K562 (cell line): Measurements from ENCODE around the gene SIT1. TPM values are rescaled to one million over a fixed set of nuclear protein-coding genes. Genes with fewer than 3 reads are reported as not detected.

Experiments
- ARID2 ChIP-seq: fragments of 450-650 bp; IDR thresholded peaks from 2 replicates; pipeline ENCODE4 v1.6.1; 2017; ENCODE audit warnings: antibody characterized with exemption, mild to moderate bottlenecking
- HDAC3 ChIP-seq: fragments of 450-650 bp; IDR thresholded peaks from 2 replicates; pipeline ENCODE4 v1.6.1; 2018; ENCODE audit warnings: borderline replicate concordance, mild to moderate bottlenecking, moderate library complexity; ENCODE audit not compliant: partially characterized antibody
- KLF6 ChIP-seq: fragments of 250-450 bp; sonication (Bioruptor Pico); IDR thresholded peaks from 2 replicates; pipeline ENCODE4 v1.4.0; 2020; ENCODE audit warnings: mild to moderate bottlenecking, moderate library complexity, borderline replicate concordance
- MBD2 ChIP-seq: sonication (generic); IDR thresholded peaks from 2 replicates; pipeline ENCODE4 v1.6.1; 2016; ENCODE audit warnings: low read depth, borderline replicate concordance
- NCOA1 ChIP-seq: fragments of 450-650 bp; IDR thresholded peaks from 2 replicates; pipeline ENCODE4 v1.6.1; 2016; ENCODE audit warnings: low read depth
- PHF21A ChIP-seq: fragments of 450-650 bp; IDR thresholded peaks from 2 replicates; pipeline ENCODE4 v1.6.1; 2017; ENCODE audit warnings: low read depth, borderline replicate concordance
- PKNOX1 ChIP-seq: fragments of 450-650 bp; IDR thresholded peaks from 2 replicates; pipeline ENCODE4 v1.6.1; 2016
- POLR2B ChIP-seq: fragments of 450-650 bp; IDR thresholded peaks from 2 replicates; pipeline ENCODE4 v1.6.1; 2018; ENCODE audit warnings: low read depth; ENCODE audit not compliant: partially characterized antibody
- PTBP1 ChIP-seq: fragments of 200-400 bp; formaldehyde crosslinking; IDR thresholded peaks from 2 replicates; pipeline ENCODE4 v1.6.1; 2017; ENCODE audit warnings: low read depth, low read length
- PTRF ChIP-seq: fragments of 450-650 bp; IDR thresholded peaks from 2 replicates; pipeline ENCODE4 v1.6.1; 2016; ENCODE audit warnings: mild to moderate bottlenecking, missing genetic modification characterization, missing compliant biosample characterization
- RCOR1 ChIP-seq, 2 experiments: IDR thresholded peaks; 2 replicates each; pipeline ENCODE4 v1.6.1; 2012; ENCODE audit warnings: low read depth in 2 of 2, low read length in 2 of 2, borderline replicate concordance in 1 of 2, improper control_type of control experiment in 1 of 2
- RUNX1 ChIP-seq: sonication (generic); IDR thresholded peaks from 2 replicates; pipeline ENCODE4 v1.6.1; 2016; ENCODE audit warnings: antibody characterized with exemption, low read depth
- SP1 ChIP-seq: sonication (generic); formaldehyde crosslinking; IDR thresholded peaks from 2 replicates; pipeline ENCODE4 v1.8.1; 2022; ENCODE audit warnings: mild to moderate bottlenecking, missing genetic modification reagents
- TAF7 ChIP-seq: fragments of 450-650 bp; IDR thresholded peaks from 2 replicates; pipeline ENCODE4 v1.6.1; 2016; ENCODE audit warnings: missing genetic modification characterization, missing compliant biosample characterization
- TBP ChIP-seq: optimal IDR thresholded peaks from 2 replicates; pipeline ENCODE3; 2011; ENCODE audit warnings: low read depth, low read length, improper control_type of control experiment
- TCF15 ChIP-seq: fragments of 250-450 bp; sonication (Bioruptor Pico); IDR thresholded peaks from 2 replicates; pipeline ENCODE4 v1.8.0; 2022; ENCODE audit warnings: moderate library complexity, mild to moderate bottlenecking, inconsistent platforms
- ZNF239 ChIP-seq: fragments of 250-450 bp; sonication (Bioruptor Pico); IDR thresholded peaks from 2 replicates; pipeline ENCODE4 v1.4.0; 2020; ENCODE audit warnings: mild to moderate bottlenecking
- ZNF436 ChIP-seq: fragments of 250-450, 450-650 bp; sonication (Bioruptor Pico); formaldehyde crosslinking; IDR thresholded peaks from 2 replicates; pipeline ENCODE4 v1.7.0; 2020; ENCODE audit warnings: mild to moderate bottlenecking
- polyA plus RNA-seq, 8 experiments: library from polyadenylated mRNA; depleted of rRNA in 4 of 8; stranded (reverse) in 5 of 8; unstranded in 3 of 8; fragments of >200 nt; fragmentation: Nextera tagmentation in 2 of 8; fragmentation: Illumina TruSeq in 1 of 8; extraction: Ambion mirVana in 2 of 8; extraction: Trizol in 1 of 8; gene quantifications; 2 replicates each; pipeline versions ENCODE4 v1.2.1 to v1.2.3, GENCODE V29; 2011 to 2014; ENCODE audit warnings: inconsistent platforms in 1 of 8, missing spikeins in 1 of 8
- total RNA-seq, 7 experiments: library from RNA; depleted of rRNA in 6 of 7; stranded (reverse); fragments of >200 nt in 6 of 7; fragmentation: Illumina TruSeq in 2 of 7; extraction: Trizol in 2 of 7; gene quantifications; 2 replicates each; pipeline versions ENCODE4 v1.2.1 to v1.2.3, GENCODE V29; 2011 to 2021; ENCODE audit warnings: low replicate concordance in 1 of 7
- TF ChIP-seq, protein P1 (sequence below): sonication (generic); formaldehyde crosslinking; IDR thresholded peaks from 2 replicates; pipeline ENCODE4 v1.8.0; 2023; ENCODE audit warnings: mild to moderate bottlenecking, missing genetic modification reagents

SIT1 gene
- total and polyA plus RNA-seq, 9 of the 15 experiments (the other 6 are each of a cell fraction or from before 2014, with no cell fraction given): not detected

DNA sequence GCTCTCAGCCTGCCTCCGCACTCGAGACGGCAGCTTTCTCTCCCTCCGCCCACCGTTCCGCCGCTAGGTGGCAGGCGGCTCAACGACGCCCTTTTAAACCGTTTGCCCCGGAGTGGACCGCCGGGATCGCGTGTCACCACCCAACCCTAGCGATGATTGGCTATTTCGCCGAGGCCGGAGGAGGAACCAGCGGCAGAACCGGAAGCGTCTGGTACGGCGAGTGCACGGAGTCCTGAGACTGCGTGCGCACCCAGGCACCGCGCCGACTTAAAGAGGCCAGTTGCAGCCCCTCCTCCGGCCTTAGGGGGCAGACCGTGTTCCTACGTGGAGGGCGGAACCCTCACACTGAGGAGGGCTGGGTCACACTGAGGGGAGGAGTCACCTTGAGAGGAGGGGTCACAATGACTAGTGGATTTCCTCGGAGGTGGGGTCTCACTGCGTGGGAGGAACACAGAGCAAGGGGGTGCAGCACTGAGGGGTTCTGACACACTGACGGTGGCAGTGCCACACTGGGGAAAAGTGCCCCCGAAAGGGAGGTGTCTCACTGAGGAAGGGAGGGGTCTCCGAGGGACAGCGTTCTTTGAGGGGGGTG lies 46.6 kb downstream of the SIT1 start (continued):
- TF ChIP-seq, protein P1, sequence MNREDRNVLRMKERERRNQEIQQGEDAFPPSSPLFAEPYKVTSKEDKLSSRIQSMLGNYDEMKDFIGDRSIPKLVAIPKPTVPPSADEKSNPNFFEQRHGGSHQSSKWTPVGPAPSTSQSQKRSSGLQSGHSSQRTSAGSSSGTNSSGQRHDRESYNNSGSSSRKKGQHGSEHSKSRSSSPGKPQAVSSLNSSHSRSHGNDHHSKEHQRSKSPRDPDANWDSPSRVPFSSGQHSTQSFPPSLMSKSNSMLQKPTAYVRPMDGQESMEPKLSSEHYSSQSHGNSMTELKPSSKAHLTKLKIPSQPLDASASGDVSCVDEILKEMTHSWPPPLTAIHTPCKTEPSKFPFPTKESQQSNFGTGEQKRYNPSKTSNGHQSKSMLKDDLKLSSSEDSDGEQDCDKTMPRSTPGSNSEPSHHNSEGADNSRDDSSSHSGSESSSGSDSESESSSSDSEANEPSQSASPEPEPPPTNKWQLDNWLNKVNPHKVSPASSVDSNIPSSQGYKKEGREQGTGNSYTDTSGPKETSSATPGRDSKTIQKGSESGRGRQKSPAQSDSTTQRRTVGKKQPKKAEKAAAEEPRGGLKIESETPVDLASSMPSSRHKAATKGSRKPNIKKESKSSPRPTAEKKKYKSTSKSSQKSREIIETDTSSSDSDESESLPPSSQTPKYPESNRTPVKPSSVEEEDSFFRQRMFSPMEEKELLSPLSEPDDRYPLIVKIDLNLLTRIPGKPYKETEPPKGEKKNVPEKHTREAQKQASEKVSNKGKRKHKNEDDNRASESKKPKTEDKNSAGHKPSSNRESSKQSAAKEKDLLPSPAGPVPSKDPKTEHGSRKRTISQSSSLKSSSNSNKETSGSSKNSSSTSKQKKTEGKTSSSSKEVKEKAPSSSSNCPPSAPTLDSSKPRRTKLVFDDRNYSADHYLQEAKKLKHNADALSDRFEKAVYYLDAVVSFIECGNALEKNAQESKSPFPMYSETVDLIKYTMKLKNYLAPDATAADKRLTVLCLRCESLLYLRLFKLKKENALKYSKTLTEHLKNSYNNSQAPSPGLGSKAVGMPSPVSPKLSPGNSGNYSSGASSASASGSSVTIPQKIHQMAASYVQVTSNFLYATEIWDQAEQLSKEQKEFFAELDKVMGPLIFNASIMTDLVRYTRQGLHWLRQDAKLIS (CRISPR knock-in tag): no peak; the same call in 1 of the 2 replicates
- TF ChIP-seq TCF15 (CRISPR knock-in tag) (no peak), TAF7 (tag) (no peak), ZNF436 (no peak), PKNOX1 (peak; percentile 54; the same call in 1 of the 2 replicates), RUNX1 (no peak), ZNF239 (no peak), TBP (peak; percentile 93), PHF21A (no peak), PTBP1 (no peak), SP1 (peak; percentile 86), RCOR1 (IDR thresholded peaks at IDR 0.05; ENCODE audit: borderline replicate concordance in 1 of 2, low read depth in 2 of 2, low read length in 2 of 2) (no peak), ARID2 (no peak), MBD2 (no peak), HDAC3 (no peak), NCOA1 (no peak), KLF6 (CRISPR knock-in tag) (no peak), PTRF (no peak), POLR2B (no peak)
